AG04450 (cell line): ENCODE results near the gene RNF121. TPM values are rescaled to one million over a fixed set of nuclear protein-coding genes. Genes with fewer than 3 reads are reported as not detected.

Experiments
- CTCF ChIA-PET: fragments of 300-600, 350-600 bp; formaldehyde crosslinking; extraction: SDS; loops from one replicate; lab custom pipeline; 2022; ENCODE audit warnings: antibody characterized with exemption, inconsistent platforms; lab: Charles Lee
- POLR2A ChIA-PET: fragments of 350-600 bp; formaldehyde crosslinking; extraction: SDS; loops from one replicate; lab custom pipeline; 2021; ENCODE audit warnings: antibody characterized with exemption, inconsistent platforms; lab: Yijun Ruan, JAX
- DNase-seq: peaks from one replicate; pipeline ENCODE4 v3.0.0-alpha.2; 2011; ENCODE audit warnings: low read depth, low spot score
- H3K27ac ChIP-seq: one replicate; pipeline ENCODE4 v1.5.1; 2012; ENCODE audit warnings: low read depth, low read length, control low read depth
- H3K27me3 ChIP-seq: one replicate; pipeline ENCODE4 v1.6.0; 2012; ENCODE audit warnings: low read length; ENCODE audit not compliant: control insufficient read depth, insufficient read depth
- H3K4me3 ChIP-seq: 2 replicates; pipeline ENCODE4 v1.5.1; 2011; ENCODE audit warnings: mild to moderate bottlenecking, low read depth, low read length, control low read depth
- H3K9me3 ChIP-seq: 2 replicates; pipeline ENCODE4 v1.5.1; 2012; ENCODE audit warnings: low read length; ENCODE audit not compliant: control insufficient read depth, insufficient read depth
- polyA plus RNA-seq: library from polyadenylated mRNA; depleted of rRNA; stranded (reverse); fragments of >200 nt; gene quantifications from 2 replicates; pipeline ENCODE4 v1.2.3, GENCODE V29; 2011
- TF ChIP-seq, protein P1 (sequence below): IDR thresholded peaks from 2 replicates; pipeline ENCODE4 v1.5.1; 2011; ENCODE audit warnings: low read depth, low read length, control low read depth, inconsistent platforms

RNF121 gene
- polyA plus RNA-seq, 1 experiment: 47.8 TPM

DNA sequence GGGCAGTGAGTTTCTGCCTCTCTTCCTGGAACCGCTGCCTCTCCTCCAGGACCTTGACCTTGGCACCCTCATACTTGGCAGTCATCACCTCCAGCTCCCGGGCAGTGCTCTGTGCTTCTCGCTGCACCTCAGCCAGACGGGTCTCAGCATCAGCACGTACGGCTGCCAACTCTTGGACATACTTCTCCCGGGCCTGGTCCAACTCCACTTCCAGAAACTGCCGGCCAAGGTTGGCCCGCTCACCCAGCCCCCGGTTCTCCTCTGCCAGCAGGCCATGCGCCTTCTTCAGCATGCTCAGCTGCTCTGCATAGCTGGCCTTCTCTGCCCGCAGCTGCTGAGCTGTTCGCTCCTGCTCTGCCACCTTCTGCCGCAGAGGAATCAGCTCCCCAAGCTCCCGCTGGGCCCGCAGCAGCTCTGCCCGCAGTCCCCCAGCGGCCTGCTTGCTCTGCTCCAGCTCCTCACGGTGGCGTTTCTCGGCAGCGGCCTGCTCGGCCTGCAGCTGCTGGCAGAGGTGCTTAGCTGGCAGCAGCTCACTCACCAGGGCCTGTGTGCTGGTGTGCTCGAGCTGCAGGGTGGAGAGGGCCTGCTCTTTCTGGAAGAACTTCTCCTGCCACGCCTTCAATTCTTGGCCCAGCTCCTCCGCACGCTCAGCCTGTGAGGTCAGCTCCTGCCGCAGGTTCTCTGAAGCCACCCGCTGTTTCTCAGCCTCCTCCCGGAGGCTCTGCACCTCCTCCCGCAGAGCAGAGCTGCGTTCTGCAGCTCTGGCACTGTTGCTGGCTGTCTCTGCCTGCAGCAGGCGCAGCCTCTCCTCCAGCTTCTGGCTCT lies 84.3 kb downstream of the RNF121 start:
- H3K4me3 ChIP-seq: no peak overlapping the region
- ChIA-PET POLR2A (interaction anchor here (1.5 kb wide), 1 partner anchor 13 kb away, joined by 4 read pairs; no protein-coding TSS in a partner anchor), CTCF (interaction anchor here (0.9 to 5.2 kb wide), 4 partner anchors 12 to 170 kb away, joined by 3 to 39 read pairs (median 8); no protein-coding TSS in a partner anchor)
- peak overlapping the region; percentile 21 for H3K27ac ChIP-seq
- TF ChIP-seq, protein P1, sequence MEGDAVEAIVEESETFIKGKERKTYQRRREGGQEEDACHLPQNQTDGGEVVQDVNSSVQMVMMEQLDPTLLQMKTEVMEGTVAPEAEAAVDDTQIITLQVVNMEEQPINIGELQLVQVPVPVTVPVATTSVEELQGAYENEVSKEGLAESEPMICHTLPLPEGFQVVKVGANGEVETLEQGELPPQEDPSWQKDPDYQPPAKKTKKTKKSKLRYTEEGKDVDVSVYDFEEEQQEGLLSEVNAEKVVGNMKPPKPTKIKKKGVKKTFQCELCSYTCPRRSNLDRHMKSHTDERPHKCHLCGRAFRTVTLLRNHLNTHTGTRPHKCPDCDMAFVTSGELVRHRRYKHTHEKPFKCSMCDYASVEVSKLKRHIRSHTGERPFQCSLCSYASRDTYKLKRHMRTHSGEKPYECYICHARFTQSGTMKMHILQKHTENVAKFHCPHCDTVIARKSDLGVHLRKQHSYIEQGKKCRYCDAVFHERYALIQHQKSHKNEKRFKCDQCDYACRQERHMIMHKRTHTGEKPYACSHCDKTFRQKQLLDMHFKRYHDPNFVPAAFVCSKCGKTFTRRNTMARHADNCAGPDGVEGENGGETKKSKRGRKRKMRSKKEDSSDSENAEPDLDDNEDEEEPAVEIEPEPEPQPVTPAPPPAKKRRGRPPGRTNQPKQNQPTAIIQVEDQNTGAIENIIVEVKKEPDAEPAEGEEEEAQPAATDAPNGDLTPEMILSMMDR: no peak
- DNase-seq: no peak
- H3K9me3 ChIP-seq: no peaks in the 10 kb centered on the region
- H3K27me3 ChIP-seq: no peaks in the 10 kb centered on the region

DNA sequence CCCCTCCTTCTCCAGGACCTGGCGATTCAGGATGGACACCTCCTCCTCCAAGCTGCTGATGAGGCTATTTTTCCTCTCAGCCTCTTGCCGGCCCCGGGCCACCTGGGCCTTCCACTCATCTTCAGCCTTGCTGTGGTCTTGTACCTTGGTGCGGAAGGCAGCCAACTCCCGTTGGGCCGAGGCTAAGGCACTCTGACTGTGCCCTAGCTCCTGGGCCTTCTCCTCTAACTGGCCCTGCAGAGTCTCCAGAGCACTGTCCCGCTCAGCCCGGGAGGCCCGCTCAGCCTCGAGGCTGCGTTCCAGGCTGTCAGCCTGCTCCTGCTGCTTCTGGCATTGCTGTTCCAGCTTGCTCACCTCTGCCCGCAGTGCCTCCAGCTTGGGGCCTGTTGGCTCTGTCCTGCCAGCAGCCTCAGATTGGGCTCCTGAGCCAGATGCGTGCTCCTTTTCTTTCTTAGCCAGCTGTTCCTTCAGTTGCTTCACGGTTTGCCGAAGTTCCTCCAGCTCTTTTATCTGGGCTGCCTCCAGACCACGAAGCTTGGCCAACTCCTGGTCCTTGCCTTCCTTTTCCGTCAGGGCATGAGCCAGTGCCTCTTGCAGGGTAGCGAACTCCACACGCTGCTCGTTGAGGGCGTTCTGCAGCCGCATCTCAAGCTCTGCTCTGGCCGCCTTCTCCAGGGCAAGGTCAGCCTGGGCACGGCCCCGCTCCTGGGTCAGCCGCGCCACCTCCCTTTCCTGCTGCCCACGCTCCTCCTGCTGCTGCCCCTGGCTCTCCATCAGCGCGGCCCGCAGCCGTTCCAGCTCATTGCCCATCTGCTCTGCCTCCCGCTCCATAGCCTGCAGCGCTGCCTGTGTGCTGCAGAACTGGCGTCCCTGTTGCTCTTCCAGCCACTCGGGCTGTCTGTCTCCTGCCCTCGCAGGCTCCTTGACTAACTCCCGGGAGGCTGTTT lies 85.2 kb downstream of the RNF121 start:
- TF ChIP-seq, protein P1: no peak
- H3K27ac ChIP-seq: peak overlapping the region; percentile 52
- POLR2A ChIA-PET: interaction anchor here (0.6 to 1.5 kb wide), 3 partner anchors 14 to 77 kb away, joined by 3 to 9 read pairs (median 4); no protein-coding TSS in a partner anchor
- no peaks in the 10 kb centered on the region for H3K27me3 ChIP-seq
- DNase-seq: no peak
- CTCF ChIA-PET: interaction anchor here (1.1 to 5.2 kb wide), 6 partner anchors 11 to 224 kb away, joined by 4 to 39 read pairs (median 10); no protein-coding TSS in a partner anchor
- H3K4me3 ChIP-seq: no peak overlapping the region
- no peaks in the 10 kb centered on the region for H3K9me3 ChIP-seq

- ChIA-PET POLR2A (interaction anchor here (0.5 to 1.4 kb wide), 4 partner anchors 15 to 395 kb away, joined by 3 to 9 read pairs (median 5); no protein-coding TSS in a partner anchor), CTCF (interaction anchor here (1.2 to 5.2 kb wide), 6 partner anchors 10 to 223 kb away, joined by 4 to 39 read pairs (median 6); no protein-coding TSS in a partner anchor)
- DNase-seq: no peak
- H3K9me3 ChIP-seq: no peaks in the 10 kb centered on the region
- H3K4me3 ChIP-seq: no peak overlapping the region
- no peak overlapping the region for H3K27ac ChIP-seq
- TF ChIP-seq, protein P1: no peak
- no peaks in the 10 kb centered on the region for H3K27me3 ChIP-seq
These were observed 86.0 kb downstream of the RNF121 start for GRCh38 chr11:72014761-72015320.

DNA sequence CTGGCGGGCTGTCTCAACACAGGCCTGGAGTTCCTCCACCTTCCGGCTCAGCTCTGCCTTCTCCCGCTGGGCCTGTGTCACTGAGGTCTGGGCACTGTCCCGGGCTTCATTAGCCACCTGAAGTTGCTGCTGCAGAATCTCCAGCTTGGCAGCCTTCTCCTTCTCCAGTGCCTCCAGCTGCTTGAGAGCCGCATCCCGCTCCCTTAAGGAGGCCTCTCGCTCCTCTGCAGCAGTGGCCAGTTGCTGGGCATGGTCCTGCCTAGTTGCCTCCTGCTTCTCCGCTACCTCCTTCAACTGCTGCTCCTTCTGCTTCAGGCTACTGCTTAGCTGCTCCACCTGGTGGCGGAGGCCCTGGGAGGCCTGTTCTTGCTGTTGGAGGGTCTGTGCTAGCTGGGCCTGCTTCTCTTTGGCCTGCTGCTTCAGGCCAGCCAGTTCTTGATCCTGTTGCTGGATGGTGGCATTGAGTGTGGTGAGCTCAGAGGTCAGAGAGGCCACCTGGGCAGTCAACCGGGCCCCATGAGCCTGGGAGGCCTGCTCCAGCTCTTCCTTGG lies 86.7 kb downstream of the RNF121 start:
- ChIA-PET CTCF (interaction anchor here (0.7 to 5.2 kb wide), 7 partner anchors 9 to 415 kb away, joined by 3 to 39 read pairs (median 6); no protein-coding TSS in a partner anchor), POLR2A (interaction anchor here (1.0 to 1.4 kb wide), 2 partner anchors 16 to 17 kb away, joined by 3 to 4 read pairs; no protein-coding TSS in a partner anchor)
- TF ChIP-seq, protein P1: peak; percentile 48
- Histone ChIP-seq H3K27me3 (no peaks in the 10 kb centered on the region), H3K4me3 (no peak overlapping the region), H3K27ac (no peak overlapping the region), H3K9me3 (no peaks in the 10 kb centered on the region)
- no peak for DNase-seq
